H1 (cell line): ENCODE data around the gene ALOX15B. TPM values are rescaled to one million over a fixed set of nuclear protein-coding genes. Genes with fewer than 3 reads are reported as not detected.

Source experiments
- ATF2 ChIP-seq: IDR thresholded peaks from 2 replicates; pipeline ENCODE4 v1.6.1; 2012; ENCODE audit warnings: low read length, inconsistent platforms
- CBX8 ChIP-seq: fragments of 300-800, 300-1000 bp; sonication (generic); IDR thresholded peaks from 2 replicates; pipeline ENCODE4 v1.7.1; 2016; ENCODE audit warnings: low read depth, low read length, borderline replicate concordance
- CHD2 ChIP-seq: IDR thresholded peaks from 2 replicates; pipeline ENCODE4 v1.6.1; 2012; ENCODE audit warnings: low read length, improper control_type of control experiment
- CREB1 ChIP-seq: IDR thresholded peaks from 2 replicates; pipeline ENCODE4 v1.6.1; 2012; ENCODE audit warnings: inconsistent platforms
- KDM1A ChIP-seq: fragments of 200-600, 300-600 bp; sonication (generic); IDR thresholded peaks from 2 replicates; pipeline ENCODE4 v1.7.1; 2016; ENCODE audit warnings: mild to moderate bottlenecking, low read length, borderline replicate concordance
- MAX ChIP-seq: IDR thresholded peaks from 2 replicates; pipeline ENCODE4 v1.6.1; 2012; ENCODE audit warnings: inconsistent platforms
- POU5F1 ChIP-seq: IDR thresholded peaks from 2 replicates; pipeline ENCODE4 v1.6.1; 2011; ENCODE audit warnings: low read depth, mild to moderate bottlenecking, low read length, moderate library complexity
- SP4 ChIP-seq: IDR thresholded peaks from 2 replicates; pipeline ENCODE4 v1.6.1; 2012; ENCODE audit warnings: low read length, inconsistent platforms
- ZNF274 ChIP-seq: IDR thresholded peaks from 2 replicates; pipeline ENCODE4 v1.7.0; 2012; ENCODE audit warnings: low read length, borderline replicate concordance; ENCODE audit errors: extremely low read depth
- polyA plus RNA-seq, 7 experiments: library from polyadenylated mRNA; depleted of rRNA in 3 of 7; stranded (reverse) in 5 of 7; unstranded in 2 of 7; fragments of >200 nt in 5 of 7; fragments of 200-250 nt in 2 of 7; gene quantifications; 1 replicate in 5 of 7; 2 replicates in 1 of 7; 4 replicates in 1 of 7; pipeline versions ENCODE4 v1.2.1 to v1.2.3, GENCODE V29; 2011 to 2013; ENCODE audit warnings: missing spikeins in 2 of 7, mixed read lengths in 2 of 7
- total RNA-seq: library from RNA; stranded (reverse); fragmentation: NEBNext Ultra II Directional; extraction: Animal tissue kit (Norgen Biotek cat#: 25700); gene quantifications from 2 replicates; pipeline ENCODE4 v1.2.1, GENCODE V29; 2021

The ALOX15B gene
- total and polyA plus RNA-seq, 2 of the 8 experiments (the other 6 are each of a cell fraction or from before 2014, with no cell fraction given): 0.63 to 0.91 TPM

GRCh38 chr17:8007836-8008235 lies 31.0 kb upstream of the ALOX15B start (continued):
- TF ChIP-seq CBX8 (no peak), CREB1 (no peak), KDM1A (no peak), ZNF274 (no peak), CHD2 (no peak), ATF2 (no peak), MAX (no peak), SP4 (no peak), POU5F1 (no peak)
